Keratinocyte (primary cell): ENCODE data around the gene GLB1L2. TPM values are rescaled to one million over a fixed set of nuclear protein-coding genes. Genes with fewer than 3 reads are reported as not detected.

ENCODE experiments used
- DNase-seq: peaks from one replicate; pipeline ENCODE4 v3.0.0-alpha.2; 2011; ENCODE audit warnings: low read depth, missing footprints, low spot score
- FAIRE-seq: peaks from 2 replicates; lab custom pipeline; 2011; peaks lifted over from hg19 to GRCh38; lab: Jason Lieb, UNC
- H2AFZ ChIP-seq: 2 replicates; pipeline ENCODE4 v1.6.0; 2012; ENCODE audit warnings: low read length, control low read depth, inconsistent platforms; ENCODE audit not compliant: control insufficient read depth
- H3K27ac ChIP-seq: 2 replicates; pipeline ENCODE4 v1.5.1; 2011; ENCODE audit warnings: low read length; ENCODE audit not compliant: control insufficient read depth, insufficient read depth
- H3K27me3 ChIP-seq: 3 replicates; pipeline ENCODE4 v1.6.0; 2011; ENCODE audit warnings: low read length; ENCODE audit not compliant: control insufficient read depth, insufficient read depth; ENCODE audit errors: extremely low read depth
- H3K36me3 ChIP-seq, 2 experiments: 2 replicates in 1 of 2; 3 replicates in 1 of 2; pipeline ENCODE4 v1.5.1; 2011; ENCODE audit warnings: low read length in 2 of 2, mild to moderate bottlenecking in 1 of 2; ENCODE audit not compliant: control insufficient read depth in 2 of 2, insufficient read depth in 2 of 2; ENCODE audit errors: extremely low read depth in 1 of 2
- H3K4me1 ChIP-seq: 3 replicates; pipeline ENCODE4 v1.5.1; 2011; ENCODE audit warnings: low read length; ENCODE audit not compliant: control insufficient read depth, insufficient read depth; ENCODE audit errors: extremely low read depth
- H3K4me2 ChIP-seq: 3 replicates; pipeline ENCODE4 v1.6.0; 2011; ENCODE audit warnings: low read depth, low read length; ENCODE audit not compliant: control insufficient read depth, insufficient read depth; ENCODE audit errors: extremely low read depth
- H3K4me3 ChIP-seq, 3 experiments: fragments of 200-600 bp in 1 of 3; sonication (generic) in 1 of 3; 2 replicates in 2 of 3; 3 replicates in 1 of 3; pipeline ENCODE4 v1.5.1; 2011 to 2016; ENCODE audit warnings: low read length in 3 of 3, mild to moderate bottlenecking in 3 of 3, control low read depth in 2 of 3, inconsistent platforms in 1 of 3, low read depth in 1 of 3, mixed read lengths in 1 of 3, mixed run types in 1 of 3, moderate library complexity in 1 of 3; ENCODE audit not compliant: control insufficient read depth in 2 of 3, insufficient read depth in 2 of 3; ENCODE audit errors: extremely low read depth in 1 of 3
- H3K79me2 ChIP-seq: 2 replicates; pipeline ENCODE4 v1.6.0; 2012; ENCODE audit warnings: low read length; ENCODE audit not compliant: control insufficient read depth, insufficient read depth
- H3K9ac ChIP-seq: 3 replicates; pipeline ENCODE4 v1.6.0; 2011; ENCODE audit warnings: low read length; ENCODE audit not compliant: control insufficient read depth, insufficient read depth; ENCODE audit errors: extremely low read depth
- H3K9me1 ChIP-seq: 3 replicates; pipeline ENCODE4 v1.6.0; 2011; ENCODE audit warnings: low read length; ENCODE audit not compliant: control insufficient read depth, insufficient read depth; ENCODE audit errors: extremely low read depth
- H3K9me3 ChIP-seq: 2 replicates; pipeline ENCODE4 v1.5.1; 2012; ENCODE audit warnings: low read depth, low read length; ENCODE audit not compliant: control insufficient read depth
- H4K20me1 ChIP-seq: 3 replicates; pipeline ENCODE4 v1.6.0; 2011; ENCODE audit warnings: low read length; ENCODE audit not compliant: control insufficient read depth, insufficient read depth; ENCODE audit errors: extremely low read depth
- EZH2 ChIP-seq: IDR thresholded peaks from one replicate; pipeline ENCODE4 v1.6.1; 2012; ENCODE audit warnings: inconsistent platforms, mild to moderate bottlenecking, low read length, moderate library complexity
- dilution Hi-C: fragments of 300-500 bp; cut with MboI; formaldehyde crosslinking; loops from one replicate; pipeline ENCODE4 v1.7.0; 2020; ENCODE audit warnings: low sequenced_read_pairs; ENCODE audit not compliant: extremely low pct_ligation_motif_present
- polyA plus RNA-seq, 5 experiments: library from polyadenylated mRNA; depleted of rRNA in 3 of 5; stranded (reverse) in 3 of 5; stranded (forward) in 1 of 5; unstranded in 1 of 5; fragments of >200 nt; gene quantifications; 1 replicate in 1 of 5; 2 replicates in 3 of 5; 3 replicates in 1 of 5; pipeline versions ENCODE4 v1.2.1 to v1.2.3, GENCODE V29; 2011 to 2012; ENCODE audit warnings: missing spikeins in 2 of 5, low read depth in 1 of 5, low replicate concordance in 1 of 5
- TF ChIP-seq, protein P1 (sequence below), 3 experiments: IDR thresholded peaks in 1 of 3; conservative IDR thresholded peaks in 1 of 3; optimal IDR thresholded peaks in 1 of 3; 2 replicates in 2 of 3; 3 replicates in 1 of 3; pipeline versions ENCODE3 to v1.5.1; 2011; ENCODE audit warnings: low read length in 3 of 3, mild to moderate bottlenecking in 3 of 3, moderate library complexity in 2 of 3, control low read depth in 1 of 3, inconsistent platforms in 1 of 3; ENCODE audit not compliant: insufficient read depth in 2 of 3; ENCODE audit errors: extremely low read depth in 1 of 3

GLB1L2 gene
- polyA plus RNA-seq, 1 donor (not counting 4 experiments of a cell fraction or from before 2014, with no cell fraction given), result 4.3 TPM

DNA sequence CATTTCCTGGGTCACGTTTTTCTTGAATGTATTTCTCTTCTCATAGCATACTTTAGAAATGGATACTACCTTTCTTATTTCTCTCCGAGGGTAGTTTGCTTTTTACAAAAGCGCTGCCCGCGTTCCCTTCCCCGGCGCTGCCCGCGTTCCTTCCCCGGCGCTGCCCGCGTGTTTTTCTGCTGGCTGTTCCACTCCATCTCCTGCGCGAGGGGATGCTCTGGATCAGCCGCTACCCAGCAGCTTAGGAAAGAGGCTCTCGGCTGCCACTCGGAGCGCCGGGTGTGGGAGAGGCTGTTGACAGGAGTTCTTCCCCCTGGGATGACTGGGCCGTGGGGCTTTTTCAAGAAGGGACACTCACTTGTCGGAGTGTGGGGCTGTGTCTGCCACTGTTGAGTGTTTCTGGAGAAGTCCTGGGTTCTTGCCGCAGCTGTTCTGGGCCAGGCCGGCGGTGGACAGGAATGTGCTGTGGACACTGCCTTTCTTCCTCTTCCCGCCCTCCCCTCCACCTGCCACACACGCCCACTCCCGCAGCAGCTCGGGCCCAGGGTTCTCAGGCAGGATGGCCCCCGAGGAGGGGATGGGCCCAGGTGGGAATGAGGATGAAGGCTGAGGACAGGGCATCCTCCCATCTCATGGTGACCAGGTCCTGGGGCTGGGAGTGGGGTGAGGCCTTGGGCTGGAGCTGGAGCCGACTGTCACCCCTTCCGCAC, 30.6 kb downstream of the GLB1L2 start:
- Histone ChIP-seq H2AFZ (no peak overlapping the region), H4K20me1 (no peaks in the 10 kb centered on the region), H3K4me2 (no peak overlapping the region), H3K27me3 (no peaks in the 10 kb centered on the region), H3K9me3 (no peaks in the 10 kb centered on the region), H3K36me3 (no peaks in the 10 kb centered on the region), H3K4me3 (no peak overlapping the region), H3K27ac (no peak overlapping the region), H3K79me2 (no peaks in the 10 kb centered on the region), H3K4me1 (no peaks in the 10 kb centered on the region), H3K9me1 (no peaks in the 10 kb centered on the region), H3K9ac (no peak overlapping the region)
- TF ChIP-seq, protein P1, sequence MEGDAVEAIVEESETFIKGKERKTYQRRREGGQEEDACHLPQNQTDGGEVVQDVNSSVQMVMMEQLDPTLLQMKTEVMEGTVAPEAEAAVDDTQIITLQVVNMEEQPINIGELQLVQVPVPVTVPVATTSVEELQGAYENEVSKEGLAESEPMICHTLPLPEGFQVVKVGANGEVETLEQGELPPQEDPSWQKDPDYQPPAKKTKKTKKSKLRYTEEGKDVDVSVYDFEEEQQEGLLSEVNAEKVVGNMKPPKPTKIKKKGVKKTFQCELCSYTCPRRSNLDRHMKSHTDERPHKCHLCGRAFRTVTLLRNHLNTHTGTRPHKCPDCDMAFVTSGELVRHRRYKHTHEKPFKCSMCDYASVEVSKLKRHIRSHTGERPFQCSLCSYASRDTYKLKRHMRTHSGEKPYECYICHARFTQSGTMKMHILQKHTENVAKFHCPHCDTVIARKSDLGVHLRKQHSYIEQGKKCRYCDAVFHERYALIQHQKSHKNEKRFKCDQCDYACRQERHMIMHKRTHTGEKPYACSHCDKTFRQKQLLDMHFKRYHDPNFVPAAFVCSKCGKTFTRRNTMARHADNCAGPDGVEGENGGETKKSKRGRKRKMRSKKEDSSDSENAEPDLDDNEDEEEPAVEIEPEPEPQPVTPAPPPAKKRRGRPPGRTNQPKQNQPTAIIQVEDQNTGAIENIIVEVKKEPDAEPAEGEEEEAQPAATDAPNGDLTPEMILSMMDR (optimal IDR thresholded peaks at IDR 0.05 in 1 of 3, IDR thresholded peaks at IDR 0.05 in 1 of 3, conservative IDR thresholded peaks at IDR 0.05 in 1 of 3; ENCODE audit: extremely low read depth in 1 of 3, insufficient read depth in 2 of 3, low read length in 3 of 3), result no peak
- no peak for TF ChIP-seq EZH2
- FAIRE-seq, result no peak
- DNase-seq, result no peak
- dilution Hi-C loops, result no loop called here

DNA sequence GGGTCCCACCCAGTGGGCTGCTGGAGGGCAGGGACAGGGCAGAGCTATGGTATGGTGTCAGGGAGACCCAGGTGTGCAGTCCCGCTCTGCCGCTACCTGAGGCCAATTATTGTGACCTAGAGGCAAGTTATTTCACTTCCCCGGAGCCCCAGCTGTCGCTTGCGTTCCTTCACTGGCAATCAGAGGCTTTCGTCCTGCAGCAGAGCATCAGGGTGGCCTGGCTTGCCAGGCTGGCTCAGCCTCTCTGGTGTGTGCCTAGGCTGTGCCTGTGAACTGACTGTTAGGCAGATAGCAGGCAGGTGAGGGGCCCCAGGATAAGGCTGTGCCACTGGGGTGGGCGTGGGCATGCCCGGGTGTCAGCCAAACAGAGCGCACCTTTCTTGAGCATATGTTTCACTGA, 31.4 kb downstream of the GLB1L2 start:
- H3K9me3 ChIP-seq, result no peaks in the 10 kb centered on the region
- H3K9me1 ChIP-seq, result no peaks in the 10 kb centered on the region
- no peaks in the 10 kb centered on the region for H3K79me2 ChIP-seq
- H3K4me3 ChIP-seq, result no peak overlapping the region
- no peak overlapping the region for H3K27ac ChIP-seq
- H2AFZ ChIP-seq, result no peak overlapping the region
- H3K4me2 ChIP-seq, result no peak overlapping the region
- H3K36me3 ChIP-seq, result no peaks in the 10 kb centered on the region
- dilution Hi-C loops, result no loop called here
- H3K27me3 ChIP-seq, result no peaks in the 10 kb centered on the region
- no peaks in the 10 kb centered on the region for H3K4me1 ChIP-seq
- H4K20me1 ChIP-seq, result no peaks in the 10 kb centered on the region
- FAIRE-seq, result no peak
- H3K9ac ChIP-seq, result no peak overlapping the region
- no peak for TF ChIP-seq EZH2
- TF ChIP-seq, protein P1 (optimal IDR thresholded peaks at IDR 0.05 in 1 of 3, IDR thresholded peaks at IDR 0.05 in 1 of 3, conservative IDR thresholded peaks at IDR 0.05 in 1 of 3; ENCODE audit: extremely low read depth in 1 of 3, insufficient read depth in 2 of 3, low read length in 3 of 3), result no peak
- no peak for DNase-seq
